ENCODE measurements around the gene UGT3A1. TPM values are rescaled to one million over a fixed set of nuclear protein-coding genes. Genes with fewer than 3 reads are reported as not detected.

The UGT3A1 gene
- total and polyA plus RNA-seq, 2 experiments from 2014 or later: 1.6 to 3.1 TPM

DNA sequence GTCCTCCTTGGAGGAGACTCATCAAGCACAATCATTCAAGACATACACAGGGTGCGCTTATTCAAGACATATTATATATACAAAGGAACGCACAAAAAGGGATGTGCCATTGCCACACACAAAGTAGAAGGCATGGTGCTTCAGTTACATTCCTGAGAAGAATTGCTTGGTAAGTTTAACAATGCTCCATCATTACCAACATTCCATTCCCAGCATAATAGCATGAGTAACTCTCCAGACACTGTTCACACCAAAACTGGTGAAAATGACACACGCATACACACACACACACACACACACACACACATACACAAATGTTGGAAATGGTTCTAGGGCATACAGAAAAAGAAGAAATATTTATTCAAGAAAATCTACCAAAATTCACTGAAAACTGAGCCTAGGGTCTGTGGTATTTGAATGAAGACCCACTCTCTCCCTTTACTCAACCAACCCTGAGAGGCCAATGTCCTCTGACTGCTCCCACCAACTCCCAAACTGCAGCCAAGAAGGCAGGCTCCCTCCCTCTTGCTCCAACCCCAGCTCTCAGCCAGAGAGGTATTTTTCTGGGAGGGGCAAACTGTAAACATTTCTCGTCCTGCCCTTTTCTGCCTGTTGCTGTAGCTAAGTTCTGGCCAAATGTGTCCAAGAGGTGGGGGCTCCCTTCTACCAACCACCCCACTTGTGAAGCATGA lies 19.9 kb downstream of the UGT3A1 start:
- no peaks in the 10 kb centered on the region for H3K36me3 ChIP-seq (ENCODE audit: insufficient read depth)
- H3F3A ChIP-seq (replicated peaks; ENCODE audit: low read depth): no peaks in the 10 kb centered on the region
- no peak overlapping the region for H3K27ac Mint-ChIP-seq
- H3K4me2 ChIP-seq: no peak overlapping the region
- no peaks in the 10 kb centered on the region for H3K27me3 Mint-ChIP-seq (ENCODE audit: insufficient read depth, low read depth, poor library complexity)
- no peak overlapping the region for H3K27ac ChIP-seq (ENCODE audit: low read depth)
- peaks cover 6% of the 10 kb centered on the region; the same call in 1 of the 3 replicates for H3K36me3 Mint-ChIP-seq (ENCODE audit: low read depth)
- DNase-seq (ENCODE audit: low spot score) (no peak), ATAC-seq (no peak)
- peaks cover 6% of the 10 kb centered on the region for H3K9me2 ChIP-seq (ENCODE audit: insufficient read depth)
- H3K4me3 ChIP-seq: no peak overlapping the region
- TF ChIP-seq ZNF331 (CRISPR knock-in tag; IDR thresholded peaks at IDR 0.05; ENCODE audit: low read depth) (no peak), EZH2 (IDR thresholded peaks at IDR 0.05; ENCODE audit: low read depth, unreplicated experiment) (no peak), JUNB (IDR thresholded peaks at IDR 0.05; ENCODE audit: unreplicated experiment) (no peak)
- H3K79me2 ChIP-seq (replicated peaks; ENCODE audit: insufficient read depth): no peaks in the 10 kb centered on the region
- H3K4me1 Mint-ChIP-seq: no peaks in the 10 kb centered on the region
- no peaks in the 10 kb centered on the region for H3K4me1 ChIP-seq (ENCODE audit: insufficient read depth)
- no peak overlapping the region for H2AFZ ChIP-seq
- peaks cover 23% of the 10 kb centered on the region for H3K9me3 Mint-ChIP-seq
- H4K20me1 ChIP-seq (replicated peaks; ENCODE audit: insufficient read depth): no peaks in the 10 kb centered on the region
- H3K4me3 Mint-ChIP-seq: no peak overlapping the region
- no peaks in the 10 kb centered on the region for H3K27me3 ChIP-seq (ENCODE audit: insufficient read depth)

DNA sequence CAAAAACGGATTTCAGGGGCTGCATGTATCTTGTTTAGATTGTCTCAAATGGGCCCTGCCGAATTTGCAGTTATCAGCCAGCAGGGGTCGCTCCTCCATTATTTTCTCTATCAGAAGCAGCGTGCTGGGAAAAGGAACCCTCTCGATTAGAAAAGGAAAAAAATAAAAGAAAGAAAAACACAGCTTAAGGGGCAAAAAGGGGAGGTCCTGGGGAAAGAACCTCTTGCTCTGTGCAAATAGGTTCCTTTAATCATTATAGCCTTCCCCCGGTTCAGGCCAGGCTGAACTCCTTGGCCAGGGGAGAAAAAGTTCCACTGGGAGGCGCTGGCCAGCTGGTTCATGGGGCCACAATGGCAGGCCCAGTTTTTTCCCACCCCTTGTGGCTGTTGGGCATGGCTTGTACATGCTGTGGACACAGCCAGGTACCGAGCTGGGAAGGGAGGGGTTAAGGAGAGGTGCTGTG lies 27.8 kb downstream of the UGT3A1 start:
- ATAC-seq (peak; percentile 84), DNase-seq (ENCODE audit: low spot score) (peak; percentile 76)
- H3K27me3 Mint-ChIP-seq (ENCODE audit: insufficient read depth, low read depth, poor library complexity): peaks cover 6% of the 10 kb centered on the region
- no peak overlapping the region for H2AFZ ChIP-seq
- no peaks in the 10 kb centered on the region for H3K36me3 ChIP-seq (ENCODE audit: insufficient read depth)
- H4K20me1 ChIP-seq (replicated peaks; ENCODE audit: insufficient read depth): no peaks in the 10 kb centered on the region
- H3K9me3 Mint-ChIP-seq: peaks cover 17% of the 10 kb centered on the region
- H3K79me2 ChIP-seq (replicated peaks; ENCODE audit: insufficient read depth): no peaks in the 10 kb centered on the region
- no peaks in the 10 kb centered on the region for H3K4me1 ChIP-seq (ENCODE audit: insufficient read depth)
- no peaks in the 10 kb centered on the region for H3K9me2 ChIP-seq (ENCODE audit: insufficient read depth)
- no peak overlapping the region for H3K4me2 ChIP-seq
- H3K27me3 ChIP-seq (ENCODE audit: insufficient read depth): no peaks in the 10 kb centered on the region
- H3K4me3 Mint-ChIP-seq: no peak overlapping the region
- H3K4me3 ChIP-seq: no peak overlapping the region
- H3K36me3 Mint-ChIP-seq (ENCODE audit: low read depth): peaks cover 8% of the 10 kb centered on the region; the same call in 2 of the 3 replicates
- H3F3A ChIP-seq (replicated peaks; ENCODE audit: low read depth): no peaks in the 10 kb centered on the region
- H3K27ac ChIP-seq (ENCODE audit: low read depth): no peak overlapping the region
- no peak overlapping the region for H3K27ac Mint-ChIP-seq
- H3K4me1 Mint-ChIP-seq: no peaks in the 10 kb centered on the region
- TF ChIP-seq, protein P1, sequence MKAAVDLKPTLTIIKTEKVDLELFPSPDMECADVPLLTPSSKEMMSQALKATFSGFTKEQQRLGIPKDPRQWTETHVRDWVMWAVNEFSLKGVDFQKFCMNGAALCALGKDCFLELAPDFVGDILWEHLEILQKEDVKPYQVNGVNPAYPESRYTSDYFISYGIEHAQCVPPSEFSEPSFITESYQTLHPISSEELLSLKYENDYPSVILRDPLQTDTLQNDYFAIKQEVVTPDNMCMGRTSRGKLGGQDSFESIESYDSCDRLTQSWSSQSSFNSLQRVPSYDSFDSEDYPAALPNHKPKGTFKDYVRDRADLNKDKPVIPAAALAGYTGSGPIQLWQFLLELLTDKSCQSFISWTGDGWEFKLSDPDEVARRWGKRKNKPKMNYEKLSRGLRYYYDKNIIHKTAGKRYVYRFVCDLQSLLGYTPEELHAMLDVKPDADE (IDR thresholded peaks at IDR 0.05): no peak
- TF ChIP-seq EZH2phosphoT487 (IDR thresholded peaks at IDR 0.05; ENCODE audit: unreplicated experiment) (no peak), CREB1 (CRISPR knock-in tag; IDR thresholded peaks at IDR 0.05; ENCODE audit: low read depth) (no peak)
- TF ChIP-seq, protein P2, sequence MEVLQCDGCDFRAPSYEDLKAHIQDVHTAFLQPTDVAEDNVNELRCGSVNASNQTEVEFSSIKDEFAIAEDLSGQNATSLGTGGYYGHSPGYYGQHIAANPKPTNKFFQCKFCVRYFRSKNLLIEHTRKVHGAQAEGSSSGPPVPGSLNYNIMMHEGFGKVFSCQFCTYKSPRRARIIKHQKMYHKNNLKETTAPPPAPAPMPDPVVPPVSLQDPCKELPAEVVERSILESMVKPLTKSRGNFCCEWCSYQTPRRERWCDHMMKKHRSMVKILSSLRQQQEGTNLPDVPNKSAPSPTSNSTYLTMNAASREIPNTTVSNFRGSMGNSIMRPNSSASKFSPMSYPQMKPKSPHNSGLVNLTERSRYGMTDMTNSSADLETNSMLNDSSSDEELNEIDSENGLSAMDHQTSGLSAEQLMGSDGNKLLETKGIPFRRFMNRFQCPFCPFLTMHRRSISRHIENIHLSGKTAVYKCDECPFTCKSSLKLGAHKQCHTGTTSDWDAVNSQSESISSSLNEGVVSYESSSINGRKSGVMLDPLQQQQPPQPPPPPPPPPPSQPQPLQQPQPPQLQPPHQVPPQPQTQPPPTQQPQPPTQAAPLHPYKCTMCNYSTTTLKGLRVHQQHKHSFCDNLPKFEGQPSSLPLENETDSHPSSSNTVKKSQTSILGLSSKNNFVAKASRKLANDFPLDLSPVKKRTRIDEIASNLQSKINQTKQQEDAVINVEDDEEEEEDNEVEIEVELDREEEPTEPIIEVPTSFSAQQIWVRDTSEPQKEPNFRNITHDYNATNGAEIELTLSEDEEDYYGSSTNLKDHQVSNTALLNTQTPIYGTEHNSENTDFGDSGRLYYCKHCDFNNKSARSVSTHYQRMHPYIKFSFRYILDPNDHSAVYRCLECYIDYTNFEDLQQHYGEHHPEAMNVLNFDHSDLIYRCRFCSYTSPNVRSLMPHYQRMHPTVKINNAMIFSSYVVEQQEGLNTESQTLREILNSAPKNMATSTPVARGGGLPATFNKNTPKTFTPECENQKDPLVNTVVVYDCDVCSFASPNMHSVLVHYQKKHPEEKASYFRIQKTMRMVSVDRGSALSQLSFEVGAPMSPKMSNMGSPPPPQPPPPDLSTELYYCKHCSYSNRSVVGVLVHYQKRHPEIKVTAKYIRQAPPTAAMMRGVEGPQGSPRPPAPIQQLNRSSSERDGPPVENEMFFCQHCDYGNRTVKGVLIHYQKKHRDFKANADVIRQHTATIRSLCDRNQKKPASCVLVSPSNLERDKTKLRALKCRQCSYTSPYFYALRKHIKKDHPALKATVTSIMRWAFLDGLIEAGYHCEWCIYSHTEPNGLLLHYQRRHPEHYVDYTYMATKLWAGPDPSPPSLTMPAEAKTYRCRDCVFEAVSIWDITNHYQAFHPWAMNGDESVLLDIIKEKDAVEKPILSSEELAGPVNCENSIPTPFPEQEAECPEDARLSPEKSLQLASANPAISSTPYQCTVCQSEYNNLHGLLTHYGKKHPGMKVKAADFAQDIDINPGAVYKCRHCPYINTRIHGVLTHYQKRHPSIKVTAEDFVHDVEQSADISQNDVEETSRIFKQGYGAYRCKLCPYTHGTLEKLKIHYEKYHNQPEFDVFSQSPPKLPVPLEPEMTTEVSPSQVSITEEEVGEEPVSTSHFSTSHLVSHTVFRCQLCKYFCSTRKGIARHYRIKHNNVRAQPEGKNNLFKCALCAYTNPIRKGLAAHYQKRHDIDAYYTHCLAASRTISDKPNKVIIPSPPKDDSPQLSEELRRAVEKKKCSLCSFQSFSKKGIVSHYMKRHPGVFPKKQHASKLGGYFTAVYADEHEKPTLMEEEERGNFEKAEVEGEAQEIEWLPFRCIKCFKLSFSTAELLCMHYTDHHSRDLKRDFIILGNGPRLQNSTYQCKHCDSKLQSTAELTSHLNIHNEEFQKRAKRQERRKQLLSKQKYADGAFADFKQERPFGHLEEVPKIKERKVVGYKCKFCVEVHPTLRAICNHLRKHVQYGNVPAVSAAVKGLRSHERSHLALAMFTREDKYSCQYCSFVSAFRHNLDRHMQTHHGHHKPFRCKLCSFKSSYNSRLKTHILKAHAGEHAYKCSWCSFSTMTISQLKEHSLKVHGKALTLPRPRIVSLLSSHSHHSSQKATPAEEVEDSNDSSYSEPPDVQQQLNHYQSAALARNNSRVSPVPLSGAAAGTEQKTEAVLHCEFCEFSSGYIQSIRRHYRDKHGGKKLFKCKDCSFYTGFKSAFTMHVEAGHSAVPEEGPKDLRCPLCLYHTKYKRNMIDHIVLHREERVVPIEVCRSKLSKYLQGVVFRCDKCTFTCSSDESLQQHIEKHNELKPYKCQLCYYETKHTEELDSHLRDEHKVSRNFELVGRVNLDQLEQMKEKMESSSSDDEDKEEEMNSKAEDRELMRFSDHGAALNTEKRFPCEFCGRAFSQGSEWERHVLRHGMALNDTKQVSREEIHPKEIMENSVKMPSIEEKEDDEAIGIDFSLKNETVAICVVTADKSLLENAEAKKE (CRISPR knock-in tag; IDR thresholded peaks at IDR 0.05): no peak
- TF ChIP-seq, protein P3, sequence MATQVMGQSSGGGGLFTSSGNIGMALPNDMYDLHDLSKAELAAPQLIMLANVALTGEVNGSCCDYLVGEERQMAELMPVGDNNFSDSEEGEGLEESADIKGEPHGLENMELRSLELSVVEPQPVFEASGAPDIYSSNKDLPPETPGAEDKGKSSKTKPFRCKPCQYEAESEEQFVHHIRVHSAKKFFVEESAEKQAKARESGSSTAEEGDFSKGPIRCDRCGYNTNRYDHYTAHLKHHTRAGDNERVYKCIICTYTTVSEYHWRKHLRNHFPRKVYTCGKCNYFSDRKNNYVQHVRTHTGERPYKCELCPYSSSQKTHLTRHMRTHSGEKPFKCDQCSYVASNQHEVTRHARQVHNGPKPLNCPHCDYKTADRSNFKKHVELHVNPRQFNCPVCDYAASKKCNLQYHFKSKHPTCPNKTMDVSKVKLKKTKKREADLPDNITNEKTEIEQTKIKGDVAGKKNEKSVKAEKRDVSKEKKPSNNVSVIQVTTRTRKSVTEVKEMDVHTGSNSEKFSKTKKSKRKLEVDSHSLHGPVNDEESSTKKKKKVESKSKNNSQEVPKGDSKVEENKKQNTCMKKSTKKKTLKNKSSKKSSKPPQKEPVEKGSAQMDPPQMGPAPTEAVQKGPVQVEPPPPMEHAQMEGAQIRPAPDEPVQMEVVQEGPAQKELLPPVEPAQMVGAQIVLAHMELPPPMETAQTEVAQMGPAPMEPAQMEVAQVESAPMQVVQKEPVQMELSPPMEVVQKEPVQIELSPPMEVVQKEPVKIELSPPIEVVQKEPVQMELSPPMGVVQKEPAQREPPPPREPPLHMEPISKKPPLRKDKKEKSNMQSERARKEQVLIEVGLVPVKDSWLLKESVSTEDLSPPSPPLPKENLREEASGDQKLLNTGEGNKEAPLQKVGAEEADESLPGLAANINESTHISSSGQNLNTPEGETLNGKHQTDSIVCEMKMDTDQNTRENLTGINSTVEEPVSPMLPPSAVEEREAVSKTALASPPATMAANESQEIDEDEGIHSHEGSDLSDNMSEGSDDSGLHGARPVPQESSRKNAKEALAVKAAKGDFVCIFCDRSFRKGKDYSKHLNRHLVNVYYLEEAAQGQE (IDR thresholded peaks at IDR 0.05; ENCODE audit: unreplicated experiment): no peak

All from GM23338 (cell line).